Small intestine (tissue), 7 donors: ENCODE data around the gene KCNT1. TPM values are rescaled to one million over a fixed set of nuclear protein-coding genes. Genes with fewer than 3 reads are reported as not detected.

Source experiments
- DNase-seq, 2 donors: peaks; one replicate each; pipeline versions ENCODE4 v3.0.0 to v3.0.0-alpha.2; 2013
- FAIRE-seq: peaks from 2 replicates; lab custom pipeline; 2012; peaks lifted over from hg19 to GRCh38; lab: Jason Lieb, UNC
- H3K27ac ChIP-seq, 3 donors: one replicate each; pipeline ENCODE4 v1.5.1; 2013; ENCODE audit warnings: low read length in 2 of 3, mild to moderate bottlenecking in 2 of 3, control low read depth in 1 of 3, inconsistent platforms in 1 of 3, low read depth in 1 of 3, moderate library complexity in 1 of 3
- H3K27me3 ChIP-seq, 3 donors: one replicate each; pipeline ENCODE4 v1.6.1; 2013; ENCODE audit warnings: low read length in 3 of 3, inconsistent platforms in 1 of 3; ENCODE audit not compliant: control insufficient read depth in 3 of 3, insufficient read depth in 3 of 3
- H3K36me3 ChIP-seq, 3 donors: one replicate each; pipeline ENCODE4 v1.6.1; 2013; ENCODE audit warnings: low read length in 3 of 3, inconsistent platforms in 1 of 3, low read depth in 1 of 3, mild to moderate bottlenecking in 1 of 3, moderate library complexity in 1 of 3; ENCODE audit not compliant: control insufficient read depth in 3 of 3, insufficient read depth in 2 of 3
- H3K4me1 ChIP-seq, 3 donors: one replicate each; pipeline ENCODE4 v1.6.1; 2013; ENCODE audit warnings: low read length in 2 of 3, inconsistent platforms in 1 of 3, low read depth in 1 of 3, mild to moderate bottlenecking in 1 of 3, moderate library complexity in 1 of 3; ENCODE audit not compliant: control insufficient read depth in 3 of 3, insufficient read depth in 2 of 3
- H3K4me3 ChIP-seq, 3 donors: one replicate each; pipeline ENCODE4 v1.5.1; 2013; ENCODE audit warnings: low read length in 3 of 3, control low read depth in 1 of 3, inconsistent platforms in 1 of 3, low read depth in 1 of 3, mild to moderate bottlenecking in 1 of 3, moderate library complexity in 1 of 3
- H3K9me3 ChIP-seq, 2 donors: one replicate each; pipeline ENCODE4 v1.6.1; 2013; ENCODE audit warnings: low read depth in 1 of 2, low read length in 1 of 2; ENCODE audit not compliant: control insufficient read depth in 2 of 2, insufficient read depth in 1 of 2
- whole genome bisulfite sequencing, 3 donors: extraction: QIAGEN DNeasy Blood & Tissue Kit; methylation state at CpG; one replicate each; pipeline ENCODE4 v1.1.7; 2013; 5-methylcytosine and 5-hydroxymethylcytosine counted together
- polyA plus RNA-seq, 4 donors: library from polyadenylated mRNA; stranded (reverse) in 3 of 4; unstranded in 1 of 4; fragments of 200-250 nt in 3 of 4; fragments of 120-200 nt in 1 of 4; gene quantifications; one replicate each; pipeline versions ENCODE4 v1.2.1 to v1.2.3, GENCODE V29; 2013
- donor health status: healthy with polysubstance abuse.
- donor health status: control.
- donor health status: control.
- donor health status: Bipolar disorder and iron deficiency.
- donor health status: healthy.

KCNT1 gene
- polyA plus RNA-seq, 4 donors: 0.22 to 0.25 TPM; not detected in 2

DNA sequence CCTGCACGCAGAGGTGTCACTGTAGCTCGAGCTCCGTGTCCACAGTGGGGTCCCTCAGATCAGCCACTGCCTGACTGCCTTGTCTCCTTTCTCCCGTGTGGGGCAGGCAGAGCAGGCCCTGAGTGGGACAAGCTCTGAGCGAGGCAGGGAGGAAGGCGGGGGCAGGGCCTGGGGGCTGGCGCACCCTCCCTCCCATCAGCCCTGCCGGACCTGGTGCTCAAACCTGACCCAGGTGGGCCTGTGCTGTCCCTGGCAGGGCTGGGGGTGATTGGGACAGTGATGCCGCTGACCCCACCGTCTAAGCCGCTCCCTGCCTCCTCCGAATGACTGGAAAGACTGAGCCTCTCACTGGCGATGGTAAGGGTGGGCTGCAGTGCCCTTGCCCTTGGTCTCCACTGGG lies 60.9 kb downstream of the KCNT1 start:
- no peaks in the 10 kb centered on the region for H3K27me3 ChIP-seq
- peaks cover 0 to 25% of the 10 kb centered on the region in 2 donors for H3K9me3 ChIP-seq
- FAIRE-seq (no peak), DNase-seq (no peak)
- no peak overlapping the region for H3K27ac ChIP-seq
- no peaks in the 10 kb centered on the region for H3K36me3 ChIP-seq
- no peak overlapping the region for H3K4me3 ChIP-seq
- no peaks in the 10 kb centered on the region for H3K4me1 ChIP-seq
- 80 to 83% (median 81%) methylated on average over 13 of the region's 13 CpGs for WGBS, 3 donors

DNA sequence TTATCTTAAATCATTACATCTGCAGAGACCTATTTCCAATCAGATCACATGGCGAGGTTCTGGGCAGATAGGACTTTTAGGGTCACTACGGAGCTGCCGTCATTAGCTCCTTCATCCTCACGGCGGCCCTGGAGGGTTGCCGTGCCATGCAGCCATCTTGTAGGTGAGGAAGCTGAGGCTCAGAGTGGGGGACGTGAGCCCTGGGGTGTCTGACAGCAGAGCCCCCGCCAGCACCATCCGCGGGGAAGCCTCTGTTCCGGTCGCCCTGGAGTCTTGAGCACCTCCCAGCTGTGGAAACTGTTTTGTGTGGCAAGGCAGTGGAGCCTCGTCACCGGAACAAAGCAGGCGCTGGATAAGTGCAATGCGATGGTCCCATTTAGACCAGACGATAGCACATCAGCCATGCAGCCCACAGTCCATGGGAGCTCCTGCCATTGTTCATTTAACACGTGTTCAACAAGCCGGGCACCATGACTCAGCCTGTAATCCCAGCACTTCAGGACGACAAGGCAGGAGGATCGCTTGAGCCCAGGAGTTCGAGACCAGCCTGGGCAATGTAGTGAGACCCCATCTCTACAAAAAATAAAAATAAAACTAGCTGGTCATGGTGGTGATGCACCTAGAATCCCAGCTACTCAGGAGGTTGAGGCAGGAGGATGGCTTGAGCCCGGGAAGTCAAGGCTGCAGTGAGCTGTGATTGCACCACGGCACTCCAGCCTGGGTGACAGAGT lies 61.9 kb downstream of the KCNT1 start:
- FAIRE-seq: no peak

DNA sequence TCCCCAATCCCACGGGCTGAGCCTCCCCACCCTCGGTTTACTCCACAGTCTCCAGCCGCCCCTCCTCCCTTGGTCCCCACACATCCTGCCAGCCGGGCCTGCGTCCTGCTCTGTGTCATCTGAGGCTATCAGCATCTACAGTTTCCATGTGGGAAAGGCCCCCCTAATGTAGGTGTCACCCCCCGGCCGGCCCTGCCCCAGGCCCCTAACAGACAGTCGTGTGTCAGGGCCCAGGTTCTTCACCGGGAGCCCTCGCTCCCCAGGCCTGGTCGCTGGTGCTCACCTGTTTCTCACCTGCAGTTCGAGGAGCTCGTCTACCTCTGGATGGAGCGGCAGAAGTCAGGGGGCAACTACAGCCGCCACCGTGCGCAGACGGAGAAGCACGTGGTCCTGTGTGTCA lies 62.7 kb downstream of the KCNT1 start:
- Histone ChIP-seq H3K27me3 (no peaks in the 10 kb centered on the region), H3K4me3 (no peak overlapping the region), H3K4me1 (no peaks in the 10 kb centered on the region), H3K27ac (no peak overlapping the region), H3K9me3 (peaks cover 0 to 25% of the 10 kb centered on the region in 2 donors), H3K36me3 (no peaks in the 10 kb centered on the region)
- no peak for FAIRE-seq
- 85 to 90% (median 87%) methylated on average over 19 of the region's 19 CpGs for WGBS, 3 donors
- no peak for DNase-seq

More for the DNA sequence above, 61.9 kb downstream of the KCNT1 start:
- 79 to 90% (median 87%) methylated on average over 23 to 24 of the region's 24 CpGs for WGBS, 3 donors
- no peaks in the 10 kb centered on the region for H3K4me1 ChIP-seq
- no peak overlapping the region for H3K4me3 ChIP-seq
- H3K36me3 ChIP-seq: no peaks in the 10 kb centered on the region
- no peaks in the 10 kb centered on the region for H3K27me3 ChIP-seq
- no peak for DNase-seq
- no peak overlapping the region for H3K27ac ChIP-seq
- peaks cover 0 to 25% of the 10 kb centered on the region in 2 donors for H3K9me3 ChIP-seq

DNA sequence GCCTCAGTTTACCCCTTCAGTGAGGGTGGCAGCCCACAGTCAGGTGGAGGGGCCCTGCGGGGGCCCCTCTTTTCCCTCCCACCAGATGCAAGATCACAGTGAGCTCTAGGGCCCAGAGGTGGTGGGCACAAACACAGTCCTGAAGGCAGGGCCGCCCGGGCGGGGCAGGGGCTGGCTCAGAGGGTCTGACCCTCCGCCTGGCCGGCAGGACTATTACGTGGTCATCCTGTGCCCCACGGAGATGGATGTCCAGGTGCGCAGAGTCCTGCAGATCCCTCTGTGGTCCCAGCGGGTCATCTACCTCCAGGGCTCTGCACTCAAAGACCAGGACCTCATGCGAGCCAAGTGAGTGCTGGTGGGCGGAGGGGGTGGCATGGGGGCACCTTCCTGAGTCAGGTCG lies 63.4 kb downstream of the KCNT1 start:
- Histone ChIP-seq H3K36me3 (no peaks in the 10 kb centered on the region), H3K27me3 (no peaks in the 10 kb centered on the region), H3K27ac (no peak overlapping the region), H3K9me3 (peaks cover 0 to 25% of the 10 kb centered on the region in 2 donors), H3K4me3 (no peak overlapping the region), H3K4me1 (no peaks in the 10 kb centered on the region)
- WGBS, 3 donors: 95 to 96% (median 96%) methylated on average over 12 to 13 of the region's 13 CpGs
- no peak for DNase-seq
- no peak for FAIRE-seq

DNA sequence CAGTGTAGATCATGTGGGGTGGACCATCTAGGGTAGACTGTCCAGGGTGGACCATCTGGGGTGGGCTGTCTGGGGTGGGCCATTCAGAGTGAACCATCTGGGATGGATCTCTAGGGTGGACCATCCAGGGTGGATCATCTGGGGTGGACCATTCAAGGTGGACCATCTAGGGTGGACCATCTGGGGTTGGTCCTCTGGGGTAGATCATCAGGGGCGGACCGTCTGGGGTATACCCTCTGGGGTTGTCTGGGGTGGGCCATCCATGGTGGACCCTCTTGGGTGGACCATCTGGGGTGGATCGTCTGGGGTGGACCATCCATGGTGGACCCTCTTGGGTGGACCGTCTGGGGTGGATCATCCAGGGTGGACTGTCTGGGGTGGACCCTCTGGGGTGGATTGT lies 64.3 kb downstream of the KCNT1 start:
- Histone ChIP-seq H3K27me3 (no peaks in the 10 kb centered on the region), H3K4me1 (no peaks in the 10 kb centered on the region), H3K27ac (no peak overlapping the region), H3K4me3 (no peak overlapping the region), H3K9me3 (peaks cover 0 to 25% of the 10 kb centered on the region in 2 donors), H3K36me3 (no peaks in the 10 kb centered on the region)
- FAIRE-seq (no peak), DNase-seq (no peak)
- 93 to 98% (median 95%) methylated on average over 4 of the region's 4 CpGs for WGBS, 3 donors

DNA sequence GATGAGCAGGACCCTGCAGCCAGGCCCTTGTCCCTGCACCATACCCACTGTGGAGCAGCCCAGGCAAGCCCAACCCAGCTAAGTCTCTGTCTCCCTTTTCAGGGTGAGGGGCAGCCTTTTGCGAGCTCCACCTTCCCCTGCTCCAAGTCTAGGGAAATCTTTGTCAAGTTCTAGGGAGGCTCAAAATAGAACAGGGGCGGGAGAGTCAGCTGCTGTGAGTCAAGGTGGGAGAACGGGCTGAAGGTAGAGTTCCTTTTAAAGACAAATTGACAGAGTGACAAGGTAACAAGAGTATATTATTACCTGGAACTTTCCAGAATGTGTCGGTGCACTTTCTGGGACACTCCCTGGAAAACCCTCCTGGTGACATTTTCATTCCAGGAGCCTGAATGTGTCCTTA lies 64.7 kb downstream of the KCNT1 start:
- WGBS, 3 donors: 86 to 94% (median 87%) methylated on average over 4 of the region's 4 CpGs
- Histone ChIP-seq H3K36me3 (no peaks in the 10 kb centered on the region), H3K9me3 (peaks cover 0 to 25% of the 10 kb centered on the region in 2 donors), H3K27me3 (no peaks in the 10 kb centered on the region), H3K4me3 (no peak overlapping the region), H3K4me1 (no peaks in the 10 kb centered on the region), H3K27ac (no peak overlapping the region)
- DNase-seq (no peak), FAIRE-seq (no peak)

DNA sequence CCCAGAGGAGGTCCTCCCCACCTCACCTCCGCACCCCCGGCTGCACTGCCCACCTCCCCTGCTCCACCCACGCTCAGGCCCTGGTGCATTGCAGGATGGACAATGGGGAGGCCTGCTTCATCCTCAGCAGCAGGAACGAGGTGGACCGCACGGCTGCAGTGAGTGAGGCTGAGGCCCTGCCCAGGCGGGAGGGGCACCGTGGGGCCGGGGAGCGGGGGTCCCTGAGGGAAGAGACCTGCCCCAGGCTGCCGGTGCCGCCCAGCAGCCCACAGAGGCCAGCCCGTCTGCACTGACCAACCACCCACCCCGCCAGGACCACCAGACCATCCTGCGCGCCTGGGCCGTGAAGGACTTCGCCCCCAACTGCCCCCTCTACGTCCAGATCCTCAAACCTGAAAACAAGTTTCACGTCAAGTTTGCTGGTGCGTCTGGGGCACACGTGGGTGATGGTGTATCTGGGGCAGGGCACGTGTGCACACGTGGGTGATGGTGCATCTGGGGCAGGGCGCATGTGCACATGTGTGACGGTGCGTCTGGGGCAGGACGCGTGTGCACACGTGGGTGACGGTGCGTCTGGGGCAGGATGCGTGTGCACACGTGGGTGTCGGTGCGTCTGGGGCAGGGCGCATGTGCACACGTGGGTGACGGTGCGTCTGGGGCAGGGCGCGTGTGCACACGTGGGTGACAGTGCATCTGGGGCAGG lies 66.7 kb downstream of the KCNT1 start:
- FAIRE-seq (no peak), DNase-seq (no peak)
- Histone ChIP-seq H3K27ac (no peak overlapping the region), H3K4me1 (no peaks in the 10 kb centered on the region), H3K27me3 (no peaks in the 10 kb centered on the region), H3K36me3 (no peaks in the 10 kb centered on the region), H3K9me3 (peaks cover 0 to 25% of the 10 kb centered on the region in 2 donors), H3K4me3 (no peak overlapping the region)
- WGBS, 3 donors: 87 to 90% (median 87%) methylated on average over 39 to 43 of the region's 43 CpGs

DNA sequence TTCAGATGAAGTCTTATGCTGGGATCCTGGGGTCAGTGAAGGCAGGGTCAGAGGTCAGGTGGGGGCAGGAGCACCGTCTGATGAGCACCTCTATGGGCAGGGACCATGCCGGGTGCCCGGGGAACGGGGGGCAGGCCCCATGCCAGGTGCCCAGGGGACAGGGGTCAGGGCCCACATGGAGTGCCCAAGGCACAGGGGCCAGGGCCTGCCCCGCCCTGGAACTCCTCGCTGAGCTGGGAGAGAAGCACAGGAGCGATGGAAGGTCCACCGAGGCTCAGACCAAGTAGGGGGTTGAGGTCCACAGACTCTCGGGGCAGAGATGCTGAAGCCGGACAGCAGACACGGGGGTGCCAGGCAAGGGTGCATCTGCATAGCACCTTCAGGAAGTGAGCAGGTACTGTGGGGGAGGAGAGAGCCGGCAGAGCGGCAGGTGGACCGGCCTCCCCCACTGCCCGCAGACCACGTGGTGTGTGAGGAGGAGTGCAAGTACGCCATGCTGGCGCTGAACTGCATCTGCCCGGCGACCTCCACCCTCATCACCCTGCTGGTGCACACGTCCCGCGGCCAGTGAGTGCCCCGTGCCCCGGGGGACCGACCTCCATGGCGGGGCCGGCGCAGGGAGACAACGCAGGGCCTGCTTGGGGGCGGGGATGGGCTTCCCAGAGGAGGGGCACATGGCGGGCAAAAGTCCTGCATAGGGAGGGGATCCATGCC lies 67.7 kb downstream of the KCNT1 start:
- WGBS, 3 donors: 83 to 89% (median 87%) methylated on average over 29 to 32 of the region's 32 CpGs
- Histone ChIP-seq H3K27me3 (no peaks in the 10 kb centered on the region), H3K4me3 (no peak overlapping the region), H3K4me1 (no peaks in the 10 kb centered on the region), H3K36me3 (no peaks in the 10 kb centered on the region), H3K9me3 (peaks cover 0 to 25% of the 10 kb centered on the region in 2 donors), H3K27ac (no peak overlapping the region)
- DNase-seq: no peak
- FAIRE-seq: no peak
